Right lobe of liver (tissue), 6 donors: Measurements from ENCODE around the gene MUC5AC. TPM values are rescaled to one million over a fixed set of nuclear protein-coding genes. Genes with fewer than 3 reads are reported as not detected.
A peak's percentile ranks its signal among the peaks of the same experiment; 100 is the strongest.

Source experiments
- ATAC-seq, 4 donors: fragments of 200-7000 bp; cut with Tn5 transposase; one replicate each; pipeline ENCODE4 v1.9.1; 2020; ENCODE audit warnings: mild to moderate bottlenecking in 4 of 4, moderate library complexity in 4 of 4
- DNase-seq, 3 donors: peaks; one replicate each; pipeline ENCODE4 v3.0.0-alpha.2; 2020
- H3K27ac ChIP-seq, 3 donors: fragments of 200-600 bp; one replicate each; pipeline ENCODE4 v1.8.0; 2022
- H3K27me3 ChIP-seq, 2 donors: fragments of 200-600 bp; one replicate each; pipeline ENCODE4 v1.8.0; 2022
- H3K36me3 ChIP-seq, 4 donors: fragments of 200-600 bp; sonication (generic) in 1 of 4; one replicate each; pipeline versions ENCODE4 v1.5.1 to v1.8.0; 2017 to 2022; ENCODE audit warnings: control low read depth in 1 of 4
- H3K4me1 ChIP-seq, 4 donors: fragments of 200-600 bp; sonication (generic) in 1 of 4; one replicate each; pipeline versions ENCODE4 v1.5.1 to v1.8.0; 2017 to 2022; ENCODE audit warnings: control low read depth in 1 of 4
- H3K4me3 ChIP-seq, 3 donors: fragments of 200-600 bp; one replicate each; pipeline ENCODE4 v1.8.0; 2022
- H3K9me3 ChIP-seq, 4 donors: fragments of 200-600 bp; sonication (generic) in 1 of 4; one replicate each; pipeline versions ENCODE4 v1.5.1 to v1.8.0; 2017 to 2022; ENCODE audit warnings: control low read depth in 1 of 4
- POLR2A ChIP-seq: fragments of 450-650 bp; IDR thresholded peaks from one replicate; pipeline ENCODE4 v1.6.1; 2017; ENCODE audit warnings: antibody characterized with exemption, mild to moderate bottlenecking
- WGBS: methylation state at CpG from one replicate; pipeline ENCODE4 v1.1.6; 2018; ENCODE audit warnings: low coverage, low lambda C conversion rate; ENCODE audit not compliant: insufficient coverage; ENCODE audit errors: missing lambda C conversion rate; 5-methylcytosine and 5-hydroxymethylcytosine counted together
- intact Hi-C, 2 donors: fragments of 100-400 bp; cut with DNase I; formaldehyde crosslinking; loops; one replicate each; pipeline versions ENCODE4 v1.11.2 to v1.14.1; 2022
- total RNA-seq, 6 experiments: library from RNA; depleted of rRNA in 2 of 6; stranded (reverse); fragments of >200 nt in 2 of 6; fragmentation: NEBNext Ultra II Directional in 3 of 6; extraction: Animal tissue kit (Norgen Biotek cat#: 25700) in 3 of 6; gene quantifications; one replicate each; pipeline versions ENCODE4 v1.1.0 to v1.2.4, GENCODE V29; 2016 to 2023
- TF ChIP-seq, protein P1 (sequence below), 4 donors: fragments of 200-600 bp in 3 of 4; fragments of 450-650 bp in 1 of 4; IDR thresholded peaks; one replicate each; pipeline versions ENCODE4 v1.5.1 to v1.8.0; 2016 to 2022; ENCODE audit warnings: antibody characterized with exemption in 4 of 4, mild to moderate bottlenecking in 2 of 4
- donor health status: DM: no; HTN: yes; CAD: no.
- donor health status: DM: no; HTN: no; CAD: no.
- donor health status: DM: no; HTN: no; CAD: no.
- donor health status: DM: no; HTN: yes; CAD: no.
- donor health status: DM: no; HTN: yes; CAD: no.

The MUC5AC gene
- total RNA-seq, 6 experiments from 2014 or later = not detected

DNA sequence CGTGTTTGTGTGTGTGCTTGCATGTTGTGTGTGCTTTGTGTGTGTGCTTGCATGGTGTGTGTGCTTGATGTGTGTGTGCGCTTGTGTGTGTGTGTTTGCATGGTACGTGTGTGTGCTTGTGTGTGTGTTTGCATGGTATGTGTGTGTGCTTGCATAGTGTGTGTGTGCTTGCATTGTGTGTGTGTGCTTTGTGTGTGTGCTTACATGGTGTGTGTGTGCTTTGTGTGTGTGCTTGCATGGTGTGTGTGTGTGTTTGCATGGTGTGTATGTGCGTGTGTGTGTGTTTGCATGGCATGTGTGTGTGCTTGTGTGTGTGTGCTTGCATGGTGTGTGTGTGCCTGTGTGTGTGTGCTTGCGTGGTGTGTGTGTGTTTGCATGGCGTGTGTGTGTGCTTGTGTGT is 10.0 kb upstream of the MUC5AC start:
- TF ChIP-seq, protein P1, sequence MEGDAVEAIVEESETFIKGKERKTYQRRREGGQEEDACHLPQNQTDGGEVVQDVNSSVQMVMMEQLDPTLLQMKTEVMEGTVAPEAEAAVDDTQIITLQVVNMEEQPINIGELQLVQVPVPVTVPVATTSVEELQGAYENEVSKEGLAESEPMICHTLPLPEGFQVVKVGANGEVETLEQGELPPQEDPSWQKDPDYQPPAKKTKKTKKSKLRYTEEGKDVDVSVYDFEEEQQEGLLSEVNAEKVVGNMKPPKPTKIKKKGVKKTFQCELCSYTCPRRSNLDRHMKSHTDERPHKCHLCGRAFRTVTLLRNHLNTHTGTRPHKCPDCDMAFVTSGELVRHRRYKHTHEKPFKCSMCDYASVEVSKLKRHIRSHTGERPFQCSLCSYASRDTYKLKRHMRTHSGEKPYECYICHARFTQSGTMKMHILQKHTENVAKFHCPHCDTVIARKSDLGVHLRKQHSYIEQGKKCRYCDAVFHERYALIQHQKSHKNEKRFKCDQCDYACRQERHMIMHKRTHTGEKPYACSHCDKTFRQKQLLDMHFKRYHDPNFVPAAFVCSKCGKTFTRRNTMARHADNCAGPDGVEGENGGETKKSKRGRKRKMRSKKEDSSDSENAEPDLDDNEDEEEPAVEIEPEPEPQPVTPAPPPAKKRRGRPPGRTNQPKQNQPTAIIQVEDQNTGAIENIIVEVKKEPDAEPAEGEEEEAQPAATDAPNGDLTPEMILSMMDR (IDR thresholded peaks at IDR 0.05) = no peak
- TF ChIP-seq POLR2A = no peak
- no peak for ATAC-seq

GRCh38 chr11:1148752-1149180 is 9.0 kb upstream of the MUC5AC start:
- H3K36me3 ChIP-seq = no peaks in the 10 kb centered on the region
- no peak for ATAC-seq
- intact Hi-C loops = no loop called here
- no peak overlapping the region for H3K27ac ChIP-seq
- no peaks in the 10 kb centered on the region for H3K27me3 ChIP-seq
- H3K4me3 ChIP-seq = no peak overlapping the region
- no peaks in the 10 kb centered on the region for H3K4me1 ChIP-seq
- no CpG with 5 or more reads among the region's 8 CpGs for WGBS
- no peak for TF ChIP-seq POLR2A
- TF ChIP-seq, protein P1 (IDR thresholded peaks at IDR 0.05) = no peak
- H3K9me3 ChIP-seq = peaks cover 0 to 6% (median 0%) of the 10 kb centered on the region in 4 donors
- peak in 1 of 3 donors; percentile 44 for DNase-seq

More for the DNA sequence above, 10.0 kb upstream of the MUC5AC start:
- Histone ChIP-seq H3K4me3 (no peak overlapping the region), H3K27ac (no peak overlapping the region), H3K27me3 (no peaks in the 10 kb centered on the region), H3K4me1 (no peaks in the 10 kb centered on the region), H3K9me3 (peaks cover 0 to 9% (median 0%) of the 10 kb centered on the region in 4 donors), H3K36me3 (no peaks in the 10 kb centered on the region)
- intact Hi-C loops = no loop called here
- 67% methylated on average over 4 of the region's 6 CpGs for WGBS
- DNase-seq = peak in 1 of 3 donors; percentile 5

- TF ChIP-seq POLR2A = no peak
- TF ChIP-seq, protein P1 (IDR thresholded peaks at IDR 0.05) = no peak
- Histone ChIP-seq H3K9me3 (no peaks in the 10 kb centered on the region), H3K4me1 (no peaks in the 10 kb centered on the region), H3K27ac (no peak overlapping the region), H3K27me3 (no peaks in the 10 kb centered on the region), H3K36me3 (no peaks in the 10 kb centered on the region), H3K4me3 (no peak overlapping the region)
- DNase-seq = peak in 1 of 3 donors; percentile 34
- no peak for ATAC-seq
- intact Hi-C loops = no loop called here
- WGBS = 74% methylated on average over 8 of the region's 16 CpGs
Observed at GRCh38 chr11:1149545-1149944, 8.2 kb upstream of the MUC5AC start.

- Histone ChIP-seq H3K4me1 (no peaks in the 10 kb centered on the region), H3K9me3 (no peaks in the 10 kb centered on the region), H3K27me3 (no peaks in the 10 kb centered on the region), H3K4me3 (no peak overlapping the region), H3K36me3 (no peaks in the 10 kb centered on the region), H3K27ac (no peak overlapping the region)
- peak in 1 of 3 donors; percentile 22 for DNase-seq
- intact Hi-C loops = no loop called here
- no peak for ATAC-seq
- WGBS = 79% methylated on average over 3 of the region's 10 CpGs
- TF ChIP-seq, protein P1 (IDR thresholded peaks at IDR 0.05) = no peak
- TF ChIP-seq POLR2A = no peak
Observed at GRCh38 chr11:1150116-1150515, 7.6 kb upstream of the MUC5AC start.
